NCI-H2196 (cell line): ENCODE data around the gene SLC2A1.

Experiments
- DNase-seq: peaks from one replicate; lab custom pipeline; 2025; ENCODE audit not compliant: unreplicated experiment; lab: John Stamatoyannopoulos, UW

Gene SLC2A1

GRCh38 chr1:42944246-42944928, 14.3 kb downstream of the SLC2A1 start:
- no peak for DNase-seq

DNA sequence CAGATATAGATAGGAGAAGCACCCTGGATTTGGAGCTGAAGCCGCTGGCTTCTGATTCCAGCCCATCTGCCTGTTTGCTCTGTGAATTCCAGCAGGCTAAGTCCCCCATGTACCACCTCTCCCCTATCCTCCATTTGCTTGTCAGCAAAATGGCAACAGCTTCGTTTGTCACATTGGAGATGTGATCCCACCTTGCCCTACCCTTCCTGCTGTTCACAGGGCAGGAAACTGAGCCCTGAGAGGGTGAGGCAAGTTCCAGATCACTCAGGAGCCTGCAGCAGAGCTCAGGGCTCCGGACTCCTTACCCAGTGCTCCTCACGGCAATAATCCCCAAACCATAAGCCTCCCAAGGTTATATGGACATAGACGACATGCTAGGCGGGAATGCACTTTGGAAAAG, 14.9 kb downstream of the SLC2A1 start:
- DNase-seq = no peak

- peak; percentile 43 for DNase-seq
Observed at GRCh38 chr1:42943166-42943565, 15.5 kb downstream of the SLC2A1 start.

- peak; percentile 34 for DNase-seq
Observed at GRCh38 chr1:42942444-42942843, 16.2 kb downstream of the SLC2A1 start.

GRCh38 chr1:42941640-42942330, 16.9 kb downstream of the SLC2A1 start:
- peak; percentile 64 for DNase-seq

GRCh38 chr1:42940851-42941639, 17.6 kb downstream of the SLC2A1 start:
- DNase-seq = peak; percentile 20

DNA sequence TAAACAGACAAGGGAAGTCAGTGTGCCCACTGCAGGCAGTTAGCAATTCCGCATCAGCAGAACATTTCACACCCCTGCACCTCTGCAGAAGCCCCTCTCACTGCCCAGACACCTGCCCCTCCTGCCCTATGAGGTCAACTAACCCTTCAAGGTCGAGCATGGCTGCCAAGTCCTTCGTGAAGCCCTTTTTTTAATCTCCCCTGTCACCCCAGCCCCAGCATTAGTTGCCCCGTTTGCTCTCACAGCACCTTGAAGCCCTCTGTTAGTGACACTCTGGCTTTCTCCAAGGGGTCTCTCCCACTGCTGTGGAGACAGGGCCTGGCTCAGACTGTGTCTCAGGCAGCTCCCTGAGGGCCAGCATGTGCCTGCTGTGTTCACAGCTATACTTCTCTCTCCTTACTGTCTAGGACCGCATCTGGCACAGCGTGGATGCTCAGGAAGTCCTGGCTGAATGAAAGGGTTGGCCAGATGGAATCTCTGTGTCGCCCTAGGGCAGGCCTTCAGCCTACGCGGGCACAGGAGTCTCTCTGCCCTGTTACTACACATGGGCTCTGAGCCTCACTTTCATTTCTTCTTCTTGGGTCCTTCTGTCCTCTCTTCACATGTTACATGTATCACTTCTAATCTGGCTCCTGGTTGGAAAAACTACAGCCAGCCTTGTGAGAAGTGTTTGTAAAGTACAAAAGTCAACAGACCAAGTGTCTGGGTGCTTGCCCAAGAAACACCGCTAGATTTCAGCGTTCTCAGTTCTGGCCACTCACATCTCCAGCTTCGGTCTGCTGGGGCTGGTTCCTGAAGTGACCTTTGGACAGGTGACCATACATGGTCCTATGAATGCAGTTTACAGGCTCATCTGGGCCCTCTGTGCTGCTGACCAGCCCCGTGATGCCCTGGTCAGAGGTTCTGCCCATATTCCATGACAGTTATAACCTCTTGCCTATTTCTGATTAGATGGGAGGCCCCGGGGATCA, 19.7 kb downstream of the SLC2A1 start:
- DNase-seq = peak; percentile 20

GRCh38 chr1:42937836-42938644, 20.6 kb downstream of the SLC2A1 start:
- DNase-seq = no peak

- DNase-seq = peak; percentile 26
Observed at GRCh38 chr1:42937141-42937696, 21.4 kb downstream of the SLC2A1 start.

DNA sequence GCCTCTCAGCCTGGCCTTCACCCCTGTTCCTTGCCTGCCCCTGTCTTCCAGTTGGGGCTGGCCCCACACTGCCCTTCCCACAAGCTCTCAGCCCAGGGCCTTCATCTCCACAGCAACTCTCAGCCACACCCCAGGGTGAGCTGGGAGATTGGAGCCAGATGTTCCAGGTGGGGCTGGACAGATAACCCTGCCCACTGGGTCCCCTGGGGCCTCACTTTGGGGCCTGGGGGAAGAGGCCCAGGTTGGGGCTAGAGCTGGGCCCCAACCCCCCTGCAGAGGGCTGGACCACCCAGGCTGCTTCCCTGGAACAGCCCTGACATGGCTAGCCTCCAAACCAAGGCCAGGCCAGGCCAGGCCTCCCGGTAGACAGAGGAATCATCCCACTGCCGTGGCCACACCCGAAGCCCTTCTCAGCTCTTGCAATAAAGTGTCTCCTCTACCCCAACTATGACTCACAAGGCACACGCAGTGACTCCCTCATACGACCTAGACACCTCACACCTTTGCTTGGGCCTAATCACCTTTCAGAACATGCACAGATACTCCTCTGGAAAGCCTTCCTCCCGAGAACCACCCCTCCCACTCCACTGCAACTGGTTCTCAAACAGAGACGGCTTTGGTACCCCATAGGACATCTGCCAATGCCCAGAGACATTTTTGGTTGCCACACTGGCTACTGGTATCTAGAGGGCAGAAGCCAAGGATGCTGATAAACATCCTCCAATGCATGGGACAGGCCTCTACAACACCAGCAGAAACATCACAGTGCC, 22.2 kb downstream of the SLC2A1 start:
- no peak for DNase-seq

GRCh38 chr1:42935971-42936308, 22.7 kb downstream of the SLC2A1 start:
- DNase-seq = no peak

GRCh38 chr1:42935313-42935895, 23.3 kb downstream of the SLC2A1 start:
- DNase-seq = no peak

DNA sequence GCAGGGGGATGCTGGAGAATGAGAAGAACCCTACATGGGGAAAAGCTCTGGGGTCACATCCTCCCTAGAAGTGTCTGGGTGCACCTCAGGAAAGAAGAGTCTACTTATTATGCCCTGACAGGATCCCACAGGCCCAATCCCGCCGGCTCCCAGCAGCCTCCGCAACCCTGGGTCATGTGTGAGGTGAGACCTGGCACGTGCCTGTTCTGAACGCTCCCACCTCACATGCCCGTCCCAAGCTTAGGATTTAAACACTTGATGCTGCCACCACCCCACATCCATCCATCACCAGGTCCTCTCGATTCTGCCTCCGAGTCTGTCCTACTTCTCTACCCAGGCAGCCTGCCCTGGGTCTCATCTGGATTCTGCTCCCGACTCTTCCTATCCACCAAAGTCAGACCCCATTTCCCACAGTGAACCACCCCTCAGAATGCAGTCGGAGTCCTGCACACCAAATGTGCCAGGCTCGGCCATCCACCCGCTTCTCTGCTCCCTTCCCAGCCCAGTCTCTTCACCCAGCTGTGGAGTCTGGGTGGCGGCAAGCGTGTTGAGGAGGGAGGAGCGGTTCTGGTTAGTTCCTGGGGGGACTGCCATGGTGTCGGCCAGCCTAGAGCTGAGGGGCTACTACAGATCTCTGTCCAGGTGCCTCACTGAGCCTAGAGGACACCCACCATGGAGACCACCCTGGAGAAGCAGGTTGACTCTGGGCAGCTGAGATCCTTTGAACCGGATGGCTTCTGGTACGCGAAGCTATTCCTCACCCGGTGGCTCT, 23.9 kb downstream of the SLC2A1 start:
- no peak for DNase-seq

- no peak for DNase-seq
Observed at GRCh38 chr1:42933610-42934491, 24.8 kb downstream of the SLC2A1 start.

DNA sequence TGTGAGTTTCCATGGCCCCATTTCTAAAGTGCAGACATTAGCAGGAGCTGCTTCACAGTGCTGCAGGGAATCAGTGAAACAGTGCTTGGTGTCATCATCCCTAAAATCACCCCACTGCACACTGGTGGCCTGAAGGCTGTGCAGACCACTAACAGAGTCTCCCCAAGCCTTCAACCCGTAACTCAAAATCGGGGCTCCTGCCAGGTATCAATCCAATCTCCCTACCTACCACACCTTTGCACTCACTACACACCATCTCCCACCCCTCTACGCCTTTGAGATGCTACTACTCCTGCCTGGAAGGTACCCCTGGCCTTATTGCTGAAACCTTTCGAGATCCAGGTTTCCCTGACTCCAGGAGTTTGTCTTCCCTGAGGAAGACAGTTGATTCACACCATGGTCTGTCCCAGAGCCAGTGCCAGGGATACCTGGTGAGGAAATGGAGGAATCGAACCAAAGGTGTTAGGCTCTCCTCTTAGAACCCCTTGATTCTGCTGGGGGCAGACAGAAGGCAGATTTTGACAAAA, 25.5 kb downstream of the SLC2A1 start:
- no peak for DNase-seq

GRCh38 chr1:42932442-42932941, 26.2 kb downstream of the SLC2A1 start:
- DNase-seq = no peak
